Ascending aorta (tissue), 2 donors: Measurements from ENCODE around the gene TM4SF4. TPM values are rescaled to one million over a fixed set of nuclear protein-coding genes. Genes with fewer than 3 reads are reported as not detected.

Experiments
- DNase-seq, 2 donors: peaks; one replicate each; pipeline ENCODE4 v3.0.0-alpha.2; 2019; ENCODE audit warnings: low spot score in 2 of 2
- H3K27ac ChIP-seq, 2 donors: fragments of 200-600 bp; sonication (generic); one replicate each; pipeline ENCODE4 v1.5.1; 2016 to 2017; ENCODE audit warnings: mild to moderate bottlenecking in 1 of 2
- H3K27me3 ChIP-seq: fragments of 200-600 bp; sonication (generic); one replicate; pipeline ENCODE4 v1.5.1; 2017
- H3K36me3 ChIP-seq, 2 donors: fragments of 200-600 bp; sonication (generic); one replicate each; pipeline ENCODE4 v1.5.1; 2016
- H3K4me1 ChIP-seq, 2 donors: fragments of 200-600 bp; sonication (generic); one replicate each; pipeline ENCODE4 v1.5.1; 2016 to 2017; ENCODE audit warnings: mild to moderate bottlenecking in 1 of 2
- H3K4me3 ChIP-seq, 2 donors: fragments of 200-600 bp; sonication (generic); one replicate each; pipeline ENCODE4 v1.5.1; 2016 to 2017; ENCODE audit warnings: mild to moderate bottlenecking in 1 of 2
- H3K9me3 ChIP-seq, 2 donors: fragments of 200-600 bp; sonication (generic); one replicate each; pipeline ENCODE4 v1.5.1; 2016
- intact Hi-C: fragments of 100-400 bp; cut with DNase I; formaldehyde crosslinking; loops from one replicate; pipeline ENCODE4 v1.15.1; 2023
- total RNA-seq: library from RNA; depleted of rRNA; stranded (reverse); fragments of >200 nt; gene quantifications from one replicate; pipeline ENCODE4 v1.1.0, GENCODE V29; 2016
- TF ChIP-seq, protein P1 (sequence below), 3 experiments: fragments of 200-600 bp in 2 of 3; fragments of 450-650 bp in 1 of 3; sonication (generic) in 2 of 3; IDR thresholded peaks; one replicate each; pipeline ENCODE4 v1.5.1; 2016 to 2019; ENCODE audit warnings: antibody characterized with exemption in 3 of 3, mild to moderate bottlenecking in 1 of 3, moderate library complexity in 1 of 3

The TM4SF4 gene
- total RNA-seq, 1 donor from 2014 or later = not detected

DNA sequence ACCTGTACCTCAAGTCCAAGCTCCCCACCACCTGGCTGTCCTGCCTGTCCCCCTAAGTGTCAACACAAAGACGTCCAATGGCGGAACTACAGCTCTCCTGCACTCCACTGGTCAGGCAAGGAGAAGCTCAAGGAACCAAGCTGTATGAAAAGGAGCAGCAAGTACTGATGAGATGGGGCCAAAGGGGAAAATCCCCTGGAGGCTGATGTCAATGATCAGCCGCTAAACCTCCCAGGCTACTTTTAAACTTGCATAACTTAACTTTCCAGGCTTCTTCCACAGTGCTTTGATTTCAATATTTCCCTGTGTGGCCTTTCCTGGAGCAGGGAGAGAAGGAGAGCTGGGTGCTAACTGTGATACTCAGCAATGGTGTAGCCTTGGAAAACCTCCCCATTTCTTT is 35.0 kb downstream of the TM4SF4 start:
- TF ChIP-seq, protein P1, sequence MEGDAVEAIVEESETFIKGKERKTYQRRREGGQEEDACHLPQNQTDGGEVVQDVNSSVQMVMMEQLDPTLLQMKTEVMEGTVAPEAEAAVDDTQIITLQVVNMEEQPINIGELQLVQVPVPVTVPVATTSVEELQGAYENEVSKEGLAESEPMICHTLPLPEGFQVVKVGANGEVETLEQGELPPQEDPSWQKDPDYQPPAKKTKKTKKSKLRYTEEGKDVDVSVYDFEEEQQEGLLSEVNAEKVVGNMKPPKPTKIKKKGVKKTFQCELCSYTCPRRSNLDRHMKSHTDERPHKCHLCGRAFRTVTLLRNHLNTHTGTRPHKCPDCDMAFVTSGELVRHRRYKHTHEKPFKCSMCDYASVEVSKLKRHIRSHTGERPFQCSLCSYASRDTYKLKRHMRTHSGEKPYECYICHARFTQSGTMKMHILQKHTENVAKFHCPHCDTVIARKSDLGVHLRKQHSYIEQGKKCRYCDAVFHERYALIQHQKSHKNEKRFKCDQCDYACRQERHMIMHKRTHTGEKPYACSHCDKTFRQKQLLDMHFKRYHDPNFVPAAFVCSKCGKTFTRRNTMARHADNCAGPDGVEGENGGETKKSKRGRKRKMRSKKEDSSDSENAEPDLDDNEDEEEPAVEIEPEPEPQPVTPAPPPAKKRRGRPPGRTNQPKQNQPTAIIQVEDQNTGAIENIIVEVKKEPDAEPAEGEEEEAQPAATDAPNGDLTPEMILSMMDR (IDR thresholded peaks at IDR 0.05) = no peak
- no peaks in the 10 kb centered on the region for H3K36me3 ChIP-seq
- intact Hi-C loops = loop anchor here (2.0 to 5.0 kb wide), 2 partner anchors 149 to 303 kb away; partner anchors contain the start of genes RNF13 and WWTR1
- peaks cover 3 to 32% of the 10 kb centered on the region in 2 donors for H3K4me1 ChIP-seq
- no peaks in the 10 kb centered on the region for H3K9me3 ChIP-seq
- H3K4me3 ChIP-seq = no peak overlapping the region
- no peak for DNase-seq
- H3K27me3 ChIP-seq = no peaks in the 10 kb centered on the region
- peak overlapping the region; percentile 80 to 83 for H3K27ac ChIP-seq

DNA sequence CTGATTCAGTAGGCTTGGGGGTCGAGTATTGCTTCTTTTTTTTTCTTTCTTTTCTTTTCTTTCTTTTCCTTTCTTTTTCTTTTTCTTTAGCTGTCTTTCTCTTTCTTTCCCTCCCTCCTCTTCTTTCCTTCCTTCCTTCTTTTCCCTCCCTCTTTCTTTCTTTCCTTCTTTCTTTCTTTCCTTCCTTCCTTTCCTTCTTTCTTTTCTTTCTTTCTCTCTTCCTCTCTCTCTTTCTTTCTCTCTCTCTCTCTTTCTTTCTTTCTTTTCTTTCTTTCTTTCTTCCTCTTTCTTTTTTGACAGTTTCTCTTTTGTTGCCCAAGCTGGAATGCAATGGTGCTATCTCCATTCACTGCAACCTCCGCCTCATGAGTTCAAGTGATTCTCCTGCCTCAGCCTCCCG is 36.0 kb downstream of the TM4SF4 start:
- H3K9me3 ChIP-seq = no peaks in the 10 kb centered on the region
- no peak overlapping the region for H3K27ac ChIP-seq
- intact Hi-C loops = no loop called here
- no peak overlapping the region for H3K4me3 ChIP-seq
- no peaks in the 10 kb centered on the region for H3K36me3 ChIP-seq
- peaks cover 3 to 32% of the 10 kb centered on the region in 2 donors for H3K4me1 ChIP-seq
- TF ChIP-seq, protein P1 (IDR thresholded peaks at IDR 0.05) = no peak
- no peak for DNase-seq
- no peaks in the 10 kb centered on the region for H3K27me3 ChIP-seq

DNA sequence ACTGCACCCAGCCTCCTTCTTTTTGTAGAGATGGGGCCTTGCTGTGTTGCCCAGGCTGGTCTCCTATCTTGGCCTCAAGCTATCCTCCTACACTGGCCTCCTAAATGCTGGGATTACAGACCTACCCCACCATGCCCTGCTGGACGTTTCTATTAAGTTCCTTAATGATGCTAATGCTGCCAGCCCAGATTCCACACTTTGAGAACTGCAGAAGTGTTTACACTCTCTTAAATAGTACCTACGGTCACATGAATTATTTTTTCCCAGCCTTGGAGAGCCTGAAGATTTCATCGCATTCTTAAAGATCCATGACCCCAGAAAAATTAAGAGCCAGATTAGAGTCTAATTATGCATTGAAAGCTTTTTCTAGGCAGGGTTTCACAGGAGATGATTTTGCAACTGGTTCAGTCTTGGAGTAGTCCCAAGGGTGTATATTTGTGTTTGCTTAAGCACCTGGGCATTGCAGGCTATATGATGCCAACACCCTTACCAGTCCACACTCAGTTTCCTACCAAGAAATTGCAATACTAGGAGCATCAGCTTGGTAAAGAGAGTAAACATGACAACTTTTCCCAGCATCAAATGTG is 36.6 kb downstream of the TM4SF4 start:
- Histone ChIP-seq H3K9me3 (no peaks in the 10 kb centered on the region), H3K36me3 (no peaks in the 10 kb centered on the region), H3K4me1 (peaks cover 3 to 30% of the 10 kb centered on the region in 2 donors), H3K27me3 (no peaks in the 10 kb centered on the region), H3K27ac (no peak overlapping the region), H3K4me3 (no peak overlapping the region)
- TF ChIP-seq, protein P1 (IDR thresholded peaks at IDR 0.05) = no peak
- intact Hi-C loops = no loop called here
- no peak for DNase-seq

DNA sequence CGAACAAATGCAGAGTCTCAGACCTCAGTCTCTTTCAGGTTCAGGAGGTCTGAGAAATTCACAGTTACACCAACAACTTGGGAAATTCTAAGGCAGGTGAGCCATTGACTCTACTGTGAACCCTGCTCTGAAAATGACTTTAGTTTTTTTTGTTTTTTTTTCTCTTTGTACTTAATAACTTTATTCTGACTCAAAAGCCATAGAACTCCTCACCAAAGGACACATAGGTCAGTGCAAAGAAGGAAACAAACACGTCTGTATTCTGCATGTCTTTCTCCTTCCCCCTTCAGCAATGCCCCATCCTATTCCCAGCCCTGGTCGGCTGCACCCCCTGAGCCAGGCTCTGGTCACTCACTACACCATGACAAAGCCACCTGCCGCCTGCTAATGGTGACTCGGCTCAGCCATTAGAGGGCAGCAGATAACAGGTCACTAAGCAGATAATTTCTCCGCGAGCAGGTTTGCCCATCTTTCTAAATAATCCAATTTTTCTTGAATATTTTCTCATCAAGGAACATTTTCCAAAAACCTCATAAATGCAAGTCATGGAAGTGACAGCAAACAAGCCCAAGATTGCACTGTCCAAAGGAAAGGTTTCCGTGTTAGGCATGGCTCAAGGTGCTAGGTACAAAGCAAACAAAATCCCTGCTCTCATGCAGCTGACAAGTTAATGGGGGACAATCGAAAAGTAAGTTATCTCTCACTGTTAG is 37.7 kb downstream of the TM4SF4 start:
- no peaks in the 10 kb centered on the region for H3K27me3 ChIP-seq

DNA sequence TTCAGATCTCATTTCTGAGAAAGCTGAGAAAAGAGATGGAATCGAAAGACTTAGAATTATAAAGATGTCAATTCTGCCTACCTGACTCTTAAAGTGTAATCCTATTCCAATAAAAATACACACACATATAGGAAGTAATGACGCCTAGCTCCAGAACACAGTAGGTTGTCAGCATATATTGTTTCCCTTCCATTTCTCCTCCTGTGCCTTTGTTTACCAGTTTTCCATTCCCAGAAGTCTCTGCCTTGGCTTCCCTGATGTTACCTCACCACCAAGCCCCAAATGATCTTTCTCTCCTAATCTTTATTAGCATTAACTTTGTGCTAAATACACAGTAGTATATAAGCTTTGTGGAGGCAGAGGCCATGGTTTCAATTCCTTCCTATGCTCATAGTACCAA is 40.0 kb downstream of the TM4SF4 start:
- Histone ChIP-seq H3K36me3 (peaks cover 0 to 14% of the 10 kb centered on the region in 2 donors), H3K4me3 (no peak overlapping the region), H3K27ac (no peak overlapping the region), H3K27me3 (no peaks in the 10 kb centered on the region), H3K9me3 (no peaks in the 10 kb centered on the region), H3K4me1 (peaks cover 0 to 3% of the 10 kb centered on the region in 2 donors)
- no peak for DNase-seq
- TF ChIP-seq, protein P1 (IDR thresholded peaks at IDR 0.05) = no peak
- intact Hi-C loops = no loop called here

More for the DNA sequence above, 37.7 kb downstream of the TM4SF4 start:
- no peak overlapping the region for H3K4me3 ChIP-seq
- intact Hi-C loops = loop anchor here (1.0 to 2.0 kb wide), 2 partner anchors 17 to 205 kb away; no protein-coding TSS in a partner anchor
- TF ChIP-seq, protein P1 (IDR thresholded peaks at IDR 0.05) = peak; percentile 66 to 85 (median 71)
- H3K27ac ChIP-seq = no peak overlapping the region
- peak in 1 of 2 donors; percentile 83 for DNase-seq
- peaks cover 0 to 7% of the 10 kb centered on the region in 2 donors for H3K36me3 ChIP-seq
- H3K4me1 ChIP-seq = peaks cover 2 to 21% of the 10 kb centered on the region in 2 donors
- H3K9me3 ChIP-seq = no peaks in the 10 kb centered on the region
